Endothelial cell of umbilical vein (primary cell): ENCODE measurements around the gene CADM4. TPM values are rescaled to one million over a fixed set of nuclear protein-coding genes. Genes with fewer than 3 reads are reported as not detected.
A peak's percentile ranks its signal among the peaks of the same experiment; 100 is the strongest.

Experiments
- BruUV-seq: library from RNA; stranded (reverse); fragments of 400-500 nt; replicated peaks from 2 replicates; lab custom pipeline; 2021; lab: Mats Ljungman, UMichigan
- CTCF ChIA-PET: fragments of 300-600, 350-600 bp; sonication (Branson Sonifier 250); formaldehyde crosslinking; loops from one replicate; lab custom pipeline; 2021; ENCODE audit warnings: antibody characterized with exemption, inconsistent platforms; lab: Charles Lee
- POLR2A ChIA-PET: fragments of 300-600, 350-600 bp; sonication (Branson Sonifier 250); formaldehyde crosslinking; loops from one replicate; lab custom pipeline; 2021; ENCODE audit warnings: antibody characterized with exemption, inconsistent platforms; lab: Charles Lee
- DNase-seq: peaks from one replicate; pipeline ENCODE4 v3.0.0-alpha.2; 2011; ENCODE audit warnings: low read depth, low spot score
- FAIRE-seq: peaks from 2 replicates; lab custom pipeline; 2011; peaks lifted over from hg19 to GRCh38; lab: Jason Lieb, UNC
- H2AFZ ChIP-seq: 2 replicates; pipeline ENCODE4 v1.6.0; 2012; ENCODE audit warnings: low read depth, low read length, control low read depth, inconsistent platforms
- H3K27ac ChIP-seq: 2 replicates; pipeline ENCODE4 v1.5.1; 2011; ENCODE audit warnings: low read depth, mild to moderate bottlenecking, control low read depth, low read length, moderate library complexity; ENCODE audit not compliant: insufficient read depth
- H3K27me3 ChIP-seq, 2 experiments: 2 replicates each; pipeline versions ENCODE4 v1.6.0 to v1.6.1; 2011; ENCODE audit warnings: low read length in 2 of 2, mixed read lengths in 1 of 2; ENCODE audit not compliant: control insufficient read depth in 2 of 2, insufficient read depth in 2 of 2
- H3K36me3 ChIP-seq, 2 experiments: 2 replicates in 1 of 2; 3 replicates in 1 of 2; pipeline ENCODE4 v1.5.1; 2011; ENCODE audit warnings: low read length in 2 of 2, mild to moderate bottlenecking in 1 of 2, moderate library complexity in 1 of 2; ENCODE audit not compliant: control insufficient read depth in 2 of 2, insufficient read depth in 2 of 2; ENCODE audit errors: extremely low read depth in 1 of 2
- H3K4me1 ChIP-seq: 3 replicates; pipeline ENCODE4 v1.5.1; 2011; ENCODE audit warnings: mild to moderate bottlenecking, low read length; ENCODE audit not compliant: control insufficient read depth, insufficient read depth; ENCODE audit errors: extremely low read depth
- H3K4me2 ChIP-seq: 2 replicates; pipeline ENCODE4 v1.6.1; 2011; ENCODE audit warnings: low read length, control low read depth, mixed read lengths; ENCODE audit not compliant: insufficient read depth
- H3K4me3 ChIP-seq, 3 experiments: fragments of 200-600 bp in 1 of 3; sonication (generic), shearing (Covaris generic) in 1 of 3; replicated peaks in 1 of 3; 2 replicates each; pipeline ENCODE4 v1.5.1; 2011 to 2016; ENCODE audit warnings: control low read depth in 3 of 3, low read length in 3 of 3, mild to moderate bottlenecking in 2 of 3, inconsistent platforms in 1 of 3, low read depth in 1 of 3, moderate library complexity in 1 of 3; ENCODE audit not compliant: insufficient read depth in 1 of 3
- H3K79me2 ChIP-seq: 2 replicates; pipeline ENCODE4 v1.6.0; 2012; ENCODE audit warnings: low read length, inconsistent platforms; ENCODE audit not compliant: control insufficient read depth, insufficient read depth
- H3K9ac ChIP-seq: replicated peaks from 2 replicates; pipeline ENCODE3; 2011; ENCODE audit warnings: low read length, control low read depth; ENCODE audit not compliant: insufficient read depth; ENCODE audit errors: extremely low read depth
- H3K9me1 ChIP-seq: replicated peaks from 3 replicates; pipeline ENCODE4 v1.6.0; 2011; ENCODE audit warnings: mild to moderate bottlenecking, low read length; ENCODE audit not compliant: control insufficient read depth, insufficient read depth; ENCODE audit errors: extremely low read depth
- H3K9me3 ChIP-seq: replicated peaks from 2 replicates; pipeline ENCODE4 v1.5.1; 2012; ENCODE audit warnings: low read length, inconsistent platforms; ENCODE audit not compliant: control insufficient read depth, insufficient read depth
- H4K20me1 ChIP-seq: replicated peaks from 2 replicates; pipeline ENCODE3; 2011; ENCODE audit warnings: mild to moderate bottlenecking, low read length; ENCODE audit not compliant: control insufficient read depth, insufficient read depth; ENCODE audit errors: extremely low read depth
- EZH2 ChIP-seq: IDR thresholded peaks from 2 replicates; pipeline ENCODE4 v1.6.1; 2012; ENCODE audit warnings: borderline replicate concordance, low read depth, mild to moderate bottlenecking, moderate library complexity, low read length, inconsistent platforms; ENCODE audit not compliant: severe bottlenecking
- FOS ChIP-seq: IDR thresholded peaks from 2 replicates; pipeline ENCODE4 v1.6.1; 2011; ENCODE audit warnings: mild to moderate bottlenecking, low read length, moderate library complexity, borderline replicate concordance; ENCODE audit not compliant: insufficient read depth
- GATA2 ChIP-seq: IDR thresholded peaks from 2 replicates; pipeline ENCODE4 v1.7.0; 2011; ENCODE audit warnings: low read depth, mild to moderate bottlenecking, moderate library complexity, mixed read lengths, low read length; ENCODE audit not compliant: insufficient read length, insufficient read depth
- JUN ChIP-seq: IDR thresholded peaks from 2 replicates; pipeline ENCODE4 v1.6.1; 2011; ENCODE audit warnings: borderline replicate concordance, low read depth; ENCODE audit not compliant: insufficient read length, insufficient read depth
- MYC ChIP-seq: IDR thresholded peaks from one replicate; pipeline ENCODE4 v1.6.1; 2011; ENCODE audit warnings: mild to moderate bottlenecking, low read depth, low read length
- POLR2A ChIP-seq: IDR thresholded peaks from 2 replicates; pipeline ENCODE4 v1.6.1; 2012; ENCODE audit warnings: low read depth, mild to moderate bottlenecking, control low read depth, low read length
- POLR2AphosphoS5 ChIP-seq: IDR thresholded peaks from 2 replicates; pipeline ENCODE4 v1.6.1; 2012; ENCODE audit warnings: low read depth, mild to moderate bottlenecking, control low read depth, low read length, moderate library complexity; ENCODE audit not compliant: insufficient read depth
- dilution Hi-C: fragments of 300-500 bp; cut with MboI; formaldehyde crosslinking; loops from one replicate; pipeline ENCODE4 v1.15.0; 2019; ENCODE audit warnings: low sequenced_read_pairs; ENCODE audit not compliant: extremely low pct_ligation_motif_present
- intact Hi-C: fragments of 100-400 bp; cut with micrococcal nuclease; formaldehyde crosslinking; loops from one replicate; pipeline ENCODE4 v1.10.0; 2022
- polyA plus RNA-seq, 4 experiments: library from polyadenylated mRNA; depleted of rRNA in 3 of 4; stranded (reverse) in 3 of 4; unstranded in 1 of 4; fragments of >200 nt; gene quantifications; 2 replicates each; pipeline versions ENCODE4 v1.2.1 to v1.2.3, GENCODE V29; 2011 to 2012; ENCODE audit warnings: missing spikeins in 1 of 4
- total RNA-seq: library from RNA; stranded (reverse); gene quantifications from 2 replicates; pipeline ENCODE4 v1.2.3, GENCODE V29; 2021
- TF ChIP-seq, protein P1 (sequence below), 2 donors: IDR thresholded peaks; 1 replicate in 1 of 2; 2 replicates in 1 of 2; pipeline ENCODE4 v1.5.1; 2011; ENCODE audit warnings: low read length in 2 of 2, mild to moderate bottlenecking in 2 of 2, moderate library complexity in 2 of 2, control low read depth in 1 of 2, inconsistent platforms in 1 of 2, low read depth in 1 of 2; ENCODE audit not compliant: insufficient read depth in 1 of 2; ENCODE audit errors: extremely low read depth in 1 of 2
- TF ChIP-seq, protein P2 (sequence below): IDR thresholded peaks from 2 replicates; pipeline ENCODE4 v1.6.1; 2011; ENCODE audit not compliant: insufficient read depth, insufficient read length

The CADM4 gene
- total and polyA plus RNA-seq, 2 donors (not counting 3 experiments of a cell fraction or from before 2014, with no cell fraction given), result 5.0 to 7.5 TPM

DNA sequence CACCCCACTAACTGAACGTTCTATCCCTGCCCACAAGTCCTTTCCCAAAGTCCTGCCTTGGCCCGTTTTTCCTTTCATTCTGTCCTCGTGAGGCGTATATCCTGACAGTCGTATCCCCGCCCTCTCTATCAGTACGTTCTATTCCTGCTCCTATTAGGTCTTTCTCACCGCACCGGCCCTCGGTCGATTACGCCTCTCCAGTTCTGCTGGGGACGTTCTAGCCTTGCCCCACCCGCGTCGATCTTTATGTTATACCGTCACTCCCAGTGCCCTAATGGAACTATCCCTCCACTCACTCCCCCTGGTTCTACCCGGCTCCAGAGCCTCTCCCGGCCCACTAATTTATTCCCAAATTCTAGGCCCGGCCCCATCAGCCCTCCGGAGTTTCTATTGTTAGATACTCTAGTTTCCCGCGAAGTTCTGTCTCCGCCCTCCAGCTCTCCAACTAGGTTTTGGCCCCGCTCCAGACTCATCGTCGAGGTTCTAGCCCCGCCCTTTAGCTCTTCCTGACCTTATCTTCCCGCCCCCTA is 28.3 kb upstream of the CADM4 start:
- intact Hi-C loops, result loop anchor here (1.0 to 5.0 kb wide), 7 partner anchors 33 to 141 kb away; partner anchors contain the start of genes IRGQ, ZNF428, ZNF575 and ZNF576
- no TSS peak for BruUV-seq
- H3K4me3 ChIP-seq, result peak overlapping the region; percentile 49 to 65 (median 54)
- peak overlapping the region; percentile 86 for H3K4me2 ChIP-seq
- H3K9me3 ChIP-seq, result no peaks in the 10 kb centered on the region
- peaks cover 40% of the 10 kb centered on the region for H3K4me1 ChIP-seq
- peak overlapping the region; percentile 74 for H3K9ac ChIP-seq
- no peaks in the 10 kb centered on the region for H3K27me3 ChIP-seq
- FAIRE-seq, result no peak
- H3K27ac ChIP-seq, result peak overlapping the region; percentile 84
- H3K9me1 ChIP-seq, result no peaks in the 10 kb centered on the region
- ChIA-PET CTCF (interaction anchor here (0.6 to 3.3 kb wide), 29 partner anchors 9 to 221 kb away, joined by 3 to 50 read pairs (median 5); partner anchors contain the start of genes IRGQ and SMG9), POLR2A (interaction anchor here (0.6 to 1.2 kb wide), 7 partner anchors 57 to 1278 kb away, joined by 3 to 9 read pairs (median 6); partner anchors contain the start of genes CNFN, IRGQ, SMG9 and ZNF283)
- peak overlapping the region; percentile 39 for H2AFZ ChIP-seq
- no peak for DNase-seq
- peaks cover 3 to 6% of the 10 kb centered on the region in 2 experiments for H3K36me3 ChIP-seq
- dilution Hi-C loops, result no loop called here
- H4K20me1 ChIP-seq, result no peaks in the 10 kb centered on the region
- TF ChIP-seq POLR2AphosphoS5, result peak; percentile 27
- TF ChIP-seq POLR2A, result no peak
- peaks cover 31% of the 10 kb centered on the region for H3K79me2 ChIP-seq

DNA sequence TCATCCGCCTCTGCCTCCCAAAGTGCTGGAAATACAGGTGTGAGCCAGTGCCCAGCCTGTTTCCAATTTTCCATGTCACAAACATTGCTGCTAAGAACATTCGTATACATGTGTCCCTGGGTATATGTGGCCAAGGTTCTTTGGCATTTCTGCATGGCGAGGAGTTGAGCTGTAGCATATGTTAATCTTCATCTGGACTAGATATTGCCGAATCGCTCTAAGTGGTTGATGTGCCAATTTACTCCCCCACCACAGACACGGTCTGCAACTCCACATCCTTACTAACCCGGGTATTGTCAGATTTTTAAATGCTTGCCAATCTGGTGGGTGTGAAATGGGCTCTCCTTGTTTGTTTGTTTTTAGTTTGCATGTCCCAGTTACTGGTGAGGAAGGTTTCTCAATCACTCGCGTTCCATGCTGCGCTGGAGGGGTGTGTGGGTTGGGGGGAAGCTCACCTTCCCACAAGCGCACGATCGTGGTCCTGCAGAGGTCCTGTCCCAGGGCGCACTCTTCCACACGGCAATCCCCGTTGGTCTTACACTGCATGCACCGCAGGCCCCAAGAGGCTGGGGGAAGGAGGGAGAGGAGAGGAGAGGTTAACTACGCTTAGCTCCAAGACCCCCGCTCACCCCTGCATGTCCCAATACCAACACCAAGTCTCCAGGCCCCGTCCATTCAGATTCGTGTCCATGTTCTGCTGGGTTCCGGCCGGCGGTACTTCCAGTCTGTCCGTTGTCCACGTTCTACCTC is 27.7 kb upstream of the CADM4 start:
- Histone ChIP-seq H3K27me3 (no peaks in the 10 kb centered on the region), H3K79me2 (peaks cover 36% of the 10 kb centered on the region), H4K20me1 (no peaks in the 10 kb centered on the region), H3K4me1 (peaks cover 40% of the 10 kb centered on the region), H3K9me3 (no peaks in the 10 kb centered on the region), H3K27ac (peak overlapping the region; percentile 84), H3K4me2 (peak overlapping the region; percentile 86), H2AFZ (peak overlapping the region; percentile 39), H3K9ac (peak overlapping the region; percentile 74), H3K4me3 (peak overlapping the region; percentile 49 to 65 (median 54)), H3K36me3 (peaks cover 3 to 6% of the 10 kb centered on the region in 2 experiments), H3K9me1 (no peaks in the 10 kb centered on the region)
- intact Hi-C loops (loop anchor here (5.0 kb wide), 1 partner anchor 70 kb away; no protein-coding TSS in a partner anchor), dilution Hi-C loops (no loop called here)
- FAIRE-seq (peak; percentile 15), DNase-seq (no peak)
- no TSS peak for BruUV-seq
- TF ChIP-seq POLR2A (no peak), MYC (no peak), GATA2 (no peak), POLR2AphosphoS5 (no peak), FOS (no peak), EZH2 (no peak), JUN (no peak)
- TF ChIP-seq, protein P1, sequence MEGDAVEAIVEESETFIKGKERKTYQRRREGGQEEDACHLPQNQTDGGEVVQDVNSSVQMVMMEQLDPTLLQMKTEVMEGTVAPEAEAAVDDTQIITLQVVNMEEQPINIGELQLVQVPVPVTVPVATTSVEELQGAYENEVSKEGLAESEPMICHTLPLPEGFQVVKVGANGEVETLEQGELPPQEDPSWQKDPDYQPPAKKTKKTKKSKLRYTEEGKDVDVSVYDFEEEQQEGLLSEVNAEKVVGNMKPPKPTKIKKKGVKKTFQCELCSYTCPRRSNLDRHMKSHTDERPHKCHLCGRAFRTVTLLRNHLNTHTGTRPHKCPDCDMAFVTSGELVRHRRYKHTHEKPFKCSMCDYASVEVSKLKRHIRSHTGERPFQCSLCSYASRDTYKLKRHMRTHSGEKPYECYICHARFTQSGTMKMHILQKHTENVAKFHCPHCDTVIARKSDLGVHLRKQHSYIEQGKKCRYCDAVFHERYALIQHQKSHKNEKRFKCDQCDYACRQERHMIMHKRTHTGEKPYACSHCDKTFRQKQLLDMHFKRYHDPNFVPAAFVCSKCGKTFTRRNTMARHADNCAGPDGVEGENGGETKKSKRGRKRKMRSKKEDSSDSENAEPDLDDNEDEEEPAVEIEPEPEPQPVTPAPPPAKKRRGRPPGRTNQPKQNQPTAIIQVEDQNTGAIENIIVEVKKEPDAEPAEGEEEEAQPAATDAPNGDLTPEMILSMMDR (IDR thresholded peaks at IDR 0.05; ENCODE audit: extremely low read depth in 1 of 2, insufficient read depth in 1 of 2, low read depth in 1 of 2, low read length in 2 of 2), result no peak
- TF ChIP-seq, protein P2, sequence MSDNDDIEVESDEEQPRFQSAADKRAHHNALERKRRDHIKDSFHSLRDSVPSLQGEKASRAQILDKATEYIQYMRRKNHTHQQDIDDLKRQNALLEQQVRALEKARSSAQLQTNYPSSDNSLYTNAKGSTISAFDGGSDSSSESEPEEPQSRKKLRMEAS, result no peak
- ChIA-PET CTCF (interaction anchor here (1.3 to 1.4 kb wide), 2 partner anchors 112 to 220 kb away, joined by 4 read pairs; no protein-coding TSS in a partner anchor), POLR2A (interaction anchor here (0.6 kb wide), 1 partner anchor 1277 kb away, joined by 3 read pairs; the partner anchor contains the start of gene CNFN)
